T-helper 2 cell (primary cell): ENCODE results near the gene OSCP1.
"Not testable (repeated sequence)": the region's sequence is repeated elsewhere in the genome, so short reads cannot be mapped to it uniquely, and the experiment has no call there.

Source experiments
- DNase-seq, 5 experiments: peaks; one replicate each; pipeline versions ENCODE4 v3.0.0 to v3.0.0-alpha.2; 2012 to 2022
- total RNA-seq, 2 donors: gene quantifications; one replicate each; lab custom pipeline; 2026; lab: John Stamatoyannopoulos, UW

OSCP1 gene, protein sequence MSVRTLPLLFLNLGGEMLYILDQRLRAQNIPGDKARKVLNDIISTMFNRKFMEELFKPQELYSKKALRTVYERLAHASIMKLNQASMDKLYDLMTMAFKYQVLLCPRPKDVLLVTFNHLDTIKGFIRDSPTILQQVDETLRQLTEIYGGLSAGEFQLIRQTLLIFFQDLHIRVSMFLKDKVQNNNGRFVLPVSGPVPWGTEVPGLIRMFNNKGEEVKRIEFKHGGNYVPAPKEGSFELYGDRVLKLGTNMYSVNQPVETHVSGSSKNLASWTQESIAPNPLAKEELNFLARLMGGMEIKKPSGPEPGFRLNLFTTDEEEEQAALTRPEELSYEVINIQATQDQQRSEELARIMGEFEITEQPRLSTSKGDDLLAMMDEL
- total RNA-seq: 0 to 0.47 reads per million in 2 donors

DNA sequence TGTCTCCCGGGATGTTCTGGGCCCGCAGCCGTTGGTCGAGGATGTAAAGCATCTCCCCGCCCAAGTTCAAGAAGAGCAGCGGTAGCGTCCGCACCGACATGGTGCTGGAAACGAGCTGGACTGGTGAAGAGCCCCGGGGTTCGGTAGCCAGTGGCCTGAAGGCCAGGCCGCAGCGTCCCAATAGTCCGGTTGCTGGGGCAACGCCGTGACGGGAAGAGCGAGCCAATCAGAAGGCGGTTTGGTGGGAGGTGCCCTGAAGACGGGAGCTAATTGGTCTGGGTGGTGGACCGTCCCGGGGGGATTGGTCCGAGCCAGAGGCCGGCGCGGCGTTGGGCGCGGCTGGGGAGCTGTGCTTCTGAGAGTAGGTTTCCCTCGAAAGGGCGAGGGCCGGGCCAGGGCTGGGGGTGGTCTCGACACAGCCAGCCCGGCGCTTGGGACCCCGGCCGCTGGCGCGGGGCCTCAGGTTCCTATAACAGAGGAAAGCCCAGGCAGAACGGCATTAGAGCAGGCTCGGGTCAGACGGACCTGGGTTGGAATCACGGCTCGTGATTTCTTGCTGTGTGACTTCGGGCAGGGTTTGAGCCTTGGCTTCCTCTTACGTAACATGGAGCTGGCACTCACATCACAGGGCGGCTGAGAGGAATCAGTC is at the start of gene OSCP1:
TSS of gene OSCP1 (minus strand) at position 182 of the 649 bp plus-strand sequence. CDS start at position 100, 82 bp downstream.
- DNase-seq: peak; percentile 69 to 91 (median 82)

DNA sequence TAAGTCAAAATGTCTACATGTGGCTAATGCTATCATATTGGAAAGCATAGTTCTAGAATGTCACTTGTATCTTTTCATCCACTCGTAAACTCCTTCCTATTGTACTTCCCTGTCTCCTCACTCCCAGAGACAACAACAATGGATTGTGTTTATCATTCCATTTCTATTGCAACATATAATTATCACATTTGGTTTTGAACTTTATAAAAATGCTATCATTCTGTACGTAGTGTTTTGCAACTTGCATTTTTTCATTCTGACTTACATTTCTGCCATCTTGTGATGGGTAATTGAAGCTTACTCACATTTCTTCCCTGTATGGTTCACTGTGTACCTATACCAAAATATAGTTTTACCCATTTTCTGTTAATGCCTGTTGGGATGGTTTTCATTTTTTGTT is 47.0 kb upstream of the OSCP1 start:
- DNase-seq: no peak

DNA sequence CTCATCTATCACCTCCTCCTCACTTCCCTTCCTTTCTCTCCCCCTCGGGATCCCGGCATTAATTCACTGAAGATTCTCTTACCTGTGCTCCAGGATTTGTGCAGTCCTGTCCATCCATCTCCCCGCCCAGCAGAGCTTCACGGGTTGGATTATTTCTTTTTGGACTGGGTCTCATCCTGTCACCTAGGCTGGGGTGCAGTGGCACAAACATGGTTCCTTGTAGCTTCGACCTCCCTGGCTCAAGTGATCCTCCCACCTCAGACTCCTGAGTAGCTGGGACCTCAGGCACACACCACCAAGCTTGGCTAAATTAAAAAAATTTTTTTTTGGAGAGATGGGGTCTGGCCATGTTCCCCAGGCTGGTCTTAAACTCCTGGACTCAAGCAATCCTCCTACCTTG is 44.7 kb upstream of the OSCP1 start:
- DNase-seq: no peak

DNA sequence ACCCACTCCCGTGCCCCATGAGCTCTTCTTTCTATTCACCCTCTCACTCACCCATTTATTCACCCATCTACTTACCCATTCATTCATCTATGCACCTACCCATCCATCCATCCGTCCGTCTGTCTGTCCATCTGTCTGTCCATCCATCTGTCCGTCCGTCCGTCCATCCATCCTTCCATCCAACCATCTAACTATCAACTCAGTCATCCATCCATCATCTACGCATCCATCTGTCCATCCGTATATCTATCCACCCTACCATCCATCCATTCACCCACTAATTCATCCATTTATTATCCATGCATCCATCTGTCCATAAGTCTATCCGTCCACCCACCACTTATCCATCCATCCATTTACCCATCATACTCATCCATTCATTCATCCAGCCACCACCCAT is 43.3 kb upstream of the OSCP1 start:
- DNase-seq: no peak

DNA sequence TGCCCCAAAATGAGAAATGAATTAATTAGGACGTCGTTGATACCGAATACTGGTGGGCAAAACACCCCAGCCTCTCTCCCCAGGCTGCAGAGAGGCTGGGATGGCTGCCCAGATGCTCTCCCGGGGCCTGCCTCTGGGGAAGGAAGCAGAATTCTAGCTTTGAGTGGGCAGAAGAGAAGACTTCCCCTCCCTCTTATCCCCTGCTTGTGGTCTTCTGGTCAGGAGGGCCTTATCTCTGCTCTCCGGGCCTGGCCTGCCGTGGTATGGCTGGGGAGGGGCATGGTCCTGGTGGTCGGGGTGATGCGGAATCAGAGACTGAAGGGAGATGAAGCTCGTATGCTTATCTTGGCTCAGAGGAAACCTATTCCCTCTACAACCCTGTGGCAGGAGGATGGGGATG is 42.2 kb upstream of the OSCP1 start:
- DNase-seq: no peak

DNA sequence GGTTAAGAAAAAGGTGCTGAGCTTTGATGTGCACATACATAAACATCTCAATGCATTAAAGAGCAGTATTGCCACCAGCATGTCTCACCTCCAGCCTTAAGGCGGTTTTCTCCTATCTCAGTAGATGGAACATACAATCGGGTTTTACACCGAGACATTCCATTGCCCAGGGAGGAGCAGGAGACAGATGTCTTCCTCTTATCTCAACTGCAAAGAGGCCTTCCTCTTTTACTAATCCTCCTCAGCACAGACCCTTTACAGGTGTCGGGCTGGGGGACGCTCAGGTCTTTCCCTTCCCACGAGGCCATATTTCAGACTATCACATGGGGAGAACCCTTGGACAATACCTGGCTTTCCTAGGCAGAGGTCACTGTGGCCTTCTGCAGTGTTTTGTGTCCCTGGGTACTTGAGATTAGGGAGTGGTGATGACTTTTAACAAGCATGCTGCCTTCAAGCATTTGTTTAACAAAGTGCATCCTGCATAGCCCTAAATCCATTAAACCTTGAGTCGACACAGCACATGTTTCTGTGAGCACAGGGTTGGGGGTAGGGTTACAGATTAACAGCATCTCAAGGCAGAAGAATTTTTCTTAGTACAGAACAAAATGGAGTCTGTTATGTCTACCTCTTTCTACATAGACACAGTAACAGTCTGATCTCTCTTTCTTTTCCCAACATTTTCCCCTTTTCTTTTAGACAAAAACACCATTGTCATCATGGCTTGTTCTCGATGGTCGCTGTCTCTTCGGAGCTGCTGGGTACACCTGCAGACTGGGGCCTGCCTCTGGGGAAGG is 39.2 kb upstream of the OSCP1 start:
- DNase-seq: not testable (repeated sequence)

DNA sequence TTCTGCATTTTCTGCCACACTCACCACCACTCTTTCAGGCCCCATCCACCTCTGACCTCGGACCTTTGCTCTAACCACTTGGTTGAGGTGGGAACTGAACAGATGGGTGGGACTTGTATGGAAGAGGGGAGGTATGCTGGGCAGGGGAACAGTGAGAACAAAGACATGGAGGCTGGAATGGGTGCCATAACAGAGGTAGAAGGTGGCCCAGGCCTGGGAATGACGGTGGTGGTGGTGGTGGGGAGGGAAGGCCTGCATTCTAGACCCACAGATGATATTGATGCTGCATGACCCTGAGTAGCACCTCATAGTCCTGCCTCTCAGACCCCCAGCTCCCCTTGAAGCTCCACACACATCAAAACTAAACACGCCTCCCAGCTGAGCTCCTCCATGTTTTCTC is 37.7 kb upstream of the OSCP1 start:
- DNase-seq: no peak

DNA sequence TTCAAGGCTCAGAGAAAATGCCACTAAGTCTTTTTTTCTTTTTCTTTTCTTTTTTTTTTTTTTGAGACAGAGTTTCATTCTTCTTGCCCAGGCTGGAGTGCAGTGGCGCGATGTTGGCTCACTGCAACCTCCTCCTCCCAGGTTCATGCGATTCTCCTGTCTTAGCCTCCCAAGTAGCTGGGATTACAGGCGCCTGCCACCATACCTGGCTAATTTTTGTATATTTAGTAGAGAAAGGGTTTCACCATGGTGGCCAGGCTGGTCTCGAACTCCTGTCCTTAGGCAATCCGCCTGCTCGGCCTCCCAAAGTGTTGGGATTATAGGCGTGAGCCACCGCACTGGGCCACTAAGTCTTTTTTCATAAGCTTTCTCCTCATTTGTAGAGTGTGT is 37.1 kb upstream of the OSCP1 start:
- DNase-seq: not testable (repeated sequence)

DNA sequence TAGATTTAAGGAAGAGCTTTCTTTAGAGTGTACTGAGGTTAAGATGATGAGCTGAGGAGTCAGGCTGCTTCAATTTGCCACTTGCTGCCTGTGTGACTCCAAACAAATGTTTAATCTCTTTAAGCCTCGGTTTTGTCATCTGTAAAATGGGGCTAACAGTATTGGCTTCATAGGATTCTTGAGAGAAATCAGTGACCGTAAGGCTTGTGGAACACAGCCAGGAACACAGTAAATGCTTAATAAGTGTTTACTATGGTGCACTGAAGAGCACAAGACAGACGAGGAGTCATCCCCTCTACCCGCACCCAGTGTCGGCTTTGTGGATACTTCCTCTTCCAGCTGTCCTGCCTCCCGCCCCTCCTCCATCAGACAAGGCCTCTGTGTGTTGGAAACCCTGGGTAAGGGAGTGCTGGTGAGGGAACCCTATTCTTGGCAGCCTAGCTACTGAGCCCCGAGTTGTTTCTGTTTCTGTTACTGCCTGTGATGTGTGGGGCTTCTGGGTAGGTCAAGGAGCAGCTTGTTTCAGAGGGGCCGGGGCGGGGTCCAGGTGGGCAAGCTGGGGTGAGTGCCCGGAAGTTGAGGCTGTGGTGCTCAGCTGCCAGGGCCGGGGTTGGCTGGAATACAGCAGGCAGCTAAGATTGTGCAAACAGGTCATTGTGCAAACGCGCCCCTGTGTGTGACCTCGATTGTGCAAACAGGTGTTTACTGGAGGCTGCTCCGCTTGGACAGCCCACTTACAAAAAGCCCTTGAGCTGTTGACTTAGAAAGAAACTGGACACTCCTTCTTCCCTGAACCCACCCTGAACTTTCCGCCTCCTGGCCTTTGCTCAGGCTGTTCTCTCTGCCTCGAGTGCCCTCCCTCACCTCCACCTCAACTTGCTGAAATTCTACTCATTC is 36.4 kb upstream of the OSCP1 start:
- no peak for DNase-seq

DNA sequence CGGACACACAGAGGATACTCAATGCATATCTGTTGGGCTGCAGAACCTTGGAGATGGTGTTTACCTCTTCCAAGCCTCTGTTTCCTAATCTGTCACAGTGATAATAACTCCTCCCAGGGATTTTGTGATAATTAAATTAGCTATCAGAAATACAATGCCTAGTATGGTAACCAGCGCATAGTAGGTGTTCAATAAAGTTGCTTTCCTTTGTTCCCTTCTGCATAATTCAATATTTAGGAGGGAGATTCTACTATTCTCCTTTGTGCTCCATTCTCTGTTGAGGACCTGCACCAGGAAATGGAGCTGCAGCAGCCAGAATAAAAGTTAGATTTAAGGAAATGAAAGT is 35.8 kb upstream of the OSCP1 start:
- no peak for DNase-seq

DNA sequence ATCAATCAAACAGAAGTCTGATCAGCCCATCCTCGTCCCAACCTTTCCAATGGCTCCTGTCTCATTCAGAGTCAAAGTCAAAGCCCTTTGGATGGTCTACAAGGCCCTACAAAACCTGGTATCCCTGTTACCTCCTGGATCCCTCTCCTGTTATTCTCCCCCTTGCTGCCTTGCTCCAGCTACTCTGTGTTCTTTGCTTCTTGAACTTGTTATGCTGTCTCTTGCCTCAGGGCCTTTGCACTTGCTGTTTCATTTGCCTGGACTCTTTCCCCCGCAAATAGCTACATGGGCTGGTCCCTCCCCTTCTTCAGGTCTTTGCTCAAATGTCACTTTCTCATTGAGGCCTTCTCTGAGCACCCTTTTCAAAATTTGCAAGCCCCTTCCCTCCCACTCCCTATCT is 33.8 kb upstream of the OSCP1 start:
- no peak for DNase-seq

DNA sequence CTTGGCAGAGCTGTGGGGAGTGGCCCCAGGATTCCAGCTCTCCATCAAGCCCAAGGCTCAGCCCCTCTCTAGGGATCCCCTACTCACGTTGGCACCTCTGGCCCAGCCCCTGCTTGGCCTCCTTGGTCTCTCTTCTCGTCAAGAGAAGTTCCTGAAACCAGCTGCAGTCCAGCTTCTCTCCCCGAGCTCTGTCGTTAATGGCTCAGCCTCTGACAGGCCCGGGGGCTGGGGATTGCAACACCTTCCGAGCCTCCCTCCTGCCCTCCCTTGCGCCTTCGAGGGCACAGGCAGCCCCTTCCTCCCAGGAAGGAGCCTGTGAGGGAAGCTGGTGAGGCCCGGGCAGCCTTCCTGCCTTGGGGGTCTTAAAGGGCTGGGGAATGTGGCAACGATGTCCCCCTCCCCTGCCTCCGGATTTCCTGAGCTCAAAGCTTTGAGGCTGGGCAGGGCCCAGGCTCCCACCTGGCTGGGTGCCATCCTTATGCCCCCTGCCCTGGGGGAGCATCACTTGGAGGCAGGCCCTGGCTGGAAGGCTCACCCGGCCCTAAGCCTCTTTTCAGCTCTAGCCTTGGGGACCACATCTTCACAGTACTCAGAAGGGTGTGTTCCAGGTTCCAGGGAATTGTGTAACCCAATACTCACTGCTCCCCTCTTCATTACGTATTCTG is 32.6 kb upstream of the OSCP1 start, which contains the start of gene CSF3R:
TSS of gene CSF3R (minus strand) at position 190 of the 665 bp plus-strand sequence. CDS start 3,417 bp downstream, outside the sequence.
- no peak for DNase-seq

DNA sequence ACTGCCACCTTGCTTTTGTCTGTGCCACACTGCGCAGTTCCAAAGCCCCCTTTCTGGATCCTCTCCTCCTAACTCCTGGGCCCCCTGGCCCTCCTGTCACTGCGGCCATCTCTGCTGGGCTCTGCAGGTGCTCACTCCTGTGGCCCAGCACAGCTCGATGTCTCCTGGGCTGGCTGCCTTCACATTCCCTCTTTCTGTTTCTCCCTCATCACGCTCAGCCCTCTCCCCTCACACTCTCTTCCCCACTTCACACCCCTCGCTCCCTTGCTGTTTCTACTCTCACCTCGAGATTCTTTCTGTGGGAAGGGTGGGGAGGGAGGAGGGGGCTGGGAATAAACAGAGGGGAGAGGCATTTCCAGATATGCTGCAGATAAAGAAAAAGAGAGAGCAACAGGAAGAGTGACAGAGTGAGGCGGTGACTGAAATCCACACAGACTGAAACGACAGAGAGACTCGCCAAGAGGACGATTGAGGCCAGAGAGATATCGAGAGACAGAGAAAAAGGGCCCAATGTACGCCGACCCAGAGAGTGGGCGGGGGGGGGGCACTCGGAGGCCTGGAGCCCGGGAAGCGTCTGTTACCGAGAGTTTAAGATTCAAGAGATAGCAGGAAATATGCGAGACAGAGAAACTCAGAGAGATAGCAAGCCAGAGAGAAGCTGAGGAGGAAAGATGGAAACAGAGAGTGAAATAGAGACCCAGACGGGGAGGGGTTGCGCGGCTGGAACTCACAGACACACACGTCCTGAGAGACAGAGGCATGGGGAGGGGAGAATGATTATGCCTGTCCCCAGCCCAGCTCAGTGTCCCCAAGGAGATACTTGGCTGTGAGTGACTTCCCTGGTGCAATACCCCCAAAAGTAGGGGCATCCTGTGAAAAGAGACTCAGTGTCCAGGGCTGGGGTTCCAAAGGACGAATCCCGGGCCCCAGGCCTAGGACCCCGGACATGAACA is 31.8 kb upstream of the OSCP1 start:
- DNase-seq: no peak

DNA sequence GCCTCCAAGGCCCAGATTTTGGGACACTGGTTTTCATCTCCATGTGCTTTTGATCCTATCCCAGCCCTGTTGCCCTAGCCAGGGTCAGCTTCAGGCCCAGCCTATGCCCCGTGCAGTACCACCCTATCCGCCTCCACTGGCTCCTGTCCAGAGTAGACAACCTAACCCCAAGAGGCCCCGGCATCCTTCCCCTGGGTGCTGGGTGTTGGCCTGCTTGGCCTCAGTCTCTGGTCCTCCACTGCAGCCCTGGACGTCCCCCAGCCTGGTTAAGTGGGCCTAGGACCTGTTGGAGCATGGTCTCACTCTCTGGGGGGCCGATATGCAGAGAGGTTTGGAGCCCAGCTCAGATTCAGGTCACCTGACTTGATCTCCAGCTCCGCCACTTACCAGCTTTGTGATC is 30.8 kb upstream of the OSCP1 start:
- DNase-seq: no peak

DNA sequence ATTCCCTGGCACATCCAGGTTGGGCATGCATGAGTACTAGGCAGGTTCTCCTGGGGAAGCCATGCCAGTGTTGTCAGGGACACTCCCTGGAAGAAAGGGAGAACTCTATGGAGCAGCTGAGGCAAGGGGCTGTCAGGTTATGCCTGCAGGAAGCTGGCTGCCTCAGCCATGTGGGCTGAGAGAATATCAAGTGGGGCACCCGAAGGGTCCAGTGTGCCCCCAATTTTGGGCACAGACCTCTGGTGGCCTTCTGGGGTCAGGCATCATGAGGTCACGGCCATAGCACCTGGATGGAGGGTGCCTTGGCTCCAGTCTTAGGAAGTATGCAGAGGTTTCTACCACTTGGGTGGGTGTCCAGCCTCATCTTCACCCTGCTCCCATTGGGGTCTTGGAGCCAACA is 29.9 kb upstream of the OSCP1 start:
- no peak for DNase-seq

DNA sequence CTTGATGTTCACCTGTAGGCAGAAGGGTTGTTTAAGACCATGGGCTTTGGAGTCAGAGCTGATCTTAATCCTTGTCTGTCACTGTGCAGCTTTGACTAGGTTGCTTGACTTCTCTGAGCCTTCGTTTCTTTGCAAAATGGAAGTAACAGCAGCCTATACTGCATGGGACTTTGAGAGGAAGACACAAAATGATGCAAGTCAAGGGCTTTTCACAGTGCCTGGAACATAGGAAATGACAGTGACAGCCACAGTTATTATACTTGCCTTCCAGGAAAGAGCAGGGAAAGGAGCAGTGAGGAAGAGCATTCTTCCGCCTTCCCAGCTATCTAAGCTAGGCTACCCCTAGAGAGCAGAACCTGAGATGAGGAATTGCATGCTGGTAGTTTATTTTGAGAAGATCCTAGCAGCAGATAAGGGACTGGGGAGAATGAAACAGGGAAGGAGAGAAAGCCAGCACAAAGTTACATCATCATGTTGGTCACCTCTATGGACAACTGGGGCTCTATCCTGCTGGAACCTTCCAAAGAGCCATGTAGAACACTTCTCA is 29.3 kb upstream of the OSCP1 start:
- no peak for DNase-seq

DNA sequence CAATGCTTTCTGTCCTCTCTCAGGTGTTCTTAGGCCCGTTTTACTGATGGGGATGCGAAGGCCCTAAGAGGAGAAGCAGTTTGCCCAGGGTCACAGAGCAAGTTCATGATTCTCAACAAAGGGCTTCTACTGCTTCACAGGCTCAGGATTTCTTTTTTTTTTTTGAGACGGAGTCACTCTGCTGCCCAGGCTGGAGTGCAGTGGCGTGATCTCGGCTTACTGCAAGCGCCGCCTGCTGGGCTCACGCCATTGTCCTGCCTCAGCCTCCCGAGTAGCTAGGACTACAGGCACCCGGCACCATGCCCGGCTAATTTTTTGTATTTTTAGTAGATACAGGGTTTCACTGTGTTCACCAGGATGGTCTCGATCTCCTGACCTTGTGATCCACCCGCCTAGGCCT is 27.4 kb upstream of the OSCP1 start:
- DNase-seq: not testable (repeated sequence)

DNA sequence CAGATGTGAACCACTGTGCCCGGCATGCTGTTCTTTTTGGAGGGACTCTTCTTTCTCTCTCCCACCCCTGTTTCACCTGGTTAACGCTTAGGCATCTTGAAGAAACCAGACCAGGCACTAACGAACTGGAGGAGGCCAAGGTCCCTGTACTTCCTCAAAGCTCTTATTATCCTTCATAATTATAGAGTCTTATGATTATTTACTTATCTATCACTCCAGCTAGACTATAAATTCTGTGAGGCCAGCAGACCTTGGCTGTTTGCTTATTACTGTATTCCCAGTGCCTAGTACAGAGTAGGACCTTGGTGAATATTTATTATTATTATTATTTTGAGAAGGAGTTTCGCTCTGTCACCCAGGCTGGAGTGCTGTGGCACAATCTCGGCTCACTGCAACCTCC is 26.7 kb upstream of the OSCP1 start:
- no peak for DNase-seq

DNA sequence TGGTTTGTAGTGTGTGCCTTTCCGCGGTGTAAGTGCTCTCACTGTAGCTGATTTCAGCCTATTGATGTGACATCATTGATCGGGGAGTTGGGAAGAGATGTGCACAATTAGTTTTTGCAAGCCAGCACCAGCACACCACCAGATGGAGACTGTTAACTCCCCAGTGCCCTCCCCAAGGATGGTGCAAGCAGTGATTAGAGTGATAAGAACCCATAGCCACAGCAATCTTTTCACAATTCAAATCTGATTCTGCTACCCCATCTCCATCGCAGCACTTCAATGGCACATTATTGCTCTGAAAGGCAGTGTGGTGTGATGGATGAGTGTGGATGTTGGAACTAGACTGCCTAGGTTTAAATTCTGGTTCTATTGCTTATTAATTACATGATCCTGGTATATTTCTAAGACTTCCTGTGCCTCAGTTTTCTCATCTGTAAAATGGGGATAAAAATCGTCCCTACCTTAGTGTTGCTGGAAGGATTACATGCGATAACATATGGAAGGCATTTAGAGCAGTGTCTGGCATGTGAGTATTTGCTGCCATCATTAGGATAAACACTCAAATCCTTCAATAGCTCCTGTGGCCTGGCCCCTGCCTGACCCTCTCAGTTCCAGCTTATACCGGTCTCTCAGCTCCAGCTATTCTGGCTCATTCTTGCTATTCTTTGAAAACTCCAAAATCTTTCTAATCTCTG is 25.8 kb upstream of the OSCP1 start:
- no peak for DNase-seq

DNA sequence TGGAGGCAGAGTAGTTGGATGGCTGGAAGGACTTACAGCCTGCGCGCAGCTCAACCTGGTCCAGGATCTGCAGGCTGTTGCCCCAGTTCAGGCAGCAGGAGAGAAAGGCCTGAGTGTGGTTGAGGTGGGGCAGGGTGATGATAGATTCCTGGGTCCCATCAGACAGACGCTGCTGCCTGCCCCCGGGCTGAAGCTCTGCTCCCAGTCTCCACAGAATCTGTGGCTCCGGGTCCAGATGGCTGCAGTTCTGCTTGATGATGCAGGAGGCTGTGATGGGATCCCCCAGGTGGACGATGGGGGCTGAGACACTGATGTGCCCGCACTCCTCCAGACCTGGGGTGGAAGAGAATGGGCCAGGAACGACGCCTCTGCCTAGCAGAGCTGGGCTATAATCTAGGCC is 25.1 kb upstream of the OSCP1 start:
- DNase-seq: no peak
